Endothelial cell of umbilical vein (primary cell): Measurements from ENCODE around the gene FLRT2. TPM values are rescaled to one million over a fixed set of nuclear protein-coding genes. Genes with fewer than 3 reads are reported as not detected.

ENCODE experiments used
- BruUV-seq: library from RNA; stranded (reverse); fragments of 400-500 nt; replicated peaks from 2 replicates; lab custom pipeline; 2021; lab: Mats Ljungman, UMichigan
- CTCF ChIA-PET: fragments of 300-600, 350-600 bp; sonication (Branson Sonifier 250); formaldehyde crosslinking; loops from one replicate; lab custom pipeline; 2021; ENCODE audit warnings: antibody characterized with exemption, inconsistent platforms; lab: Charles Lee
- POLR2A ChIA-PET: fragments of 300-600, 350-600 bp; sonication (Branson Sonifier 250); formaldehyde crosslinking; loops from one replicate; lab custom pipeline; 2021; ENCODE audit warnings: antibody characterized with exemption, inconsistent platforms; lab: Charles Lee
- DNase-seq: peaks from one replicate; pipeline ENCODE4 v3.0.0-alpha.2; 2011; ENCODE audit warnings: low read depth, low spot score
- FAIRE-seq: peaks from 2 replicates; lab custom pipeline; 2011; peaks lifted over from hg19 to GRCh38; lab: Jason Lieb, UNC
- H2AFZ ChIP-seq: 2 replicates; pipeline ENCODE4 v1.6.0; 2012; ENCODE audit warnings: low read depth, low read length, control low read depth, inconsistent platforms
- H3K27ac ChIP-seq: 2 replicates; pipeline ENCODE4 v1.5.1; 2011; ENCODE audit warnings: low read depth, mild to moderate bottlenecking, control low read depth, low read length, moderate library complexity; ENCODE audit not compliant: insufficient read depth
- H3K27me3 ChIP-seq, 2 experiments: 2 replicates each; pipeline versions ENCODE4 v1.6.0 to v1.6.1; 2011; ENCODE audit warnings: low read length in 2 of 2, mixed read lengths in 1 of 2; ENCODE audit not compliant: control insufficient read depth in 2 of 2, insufficient read depth in 2 of 2
- H3K36me3 ChIP-seq, 2 experiments: 2 replicates in 1 of 2; 3 replicates in 1 of 2; pipeline ENCODE4 v1.5.1; 2011; ENCODE audit warnings: low read length in 2 of 2, mild to moderate bottlenecking in 1 of 2, moderate library complexity in 1 of 2; ENCODE audit not compliant: control insufficient read depth in 2 of 2, insufficient read depth in 2 of 2; ENCODE audit errors: extremely low read depth in 1 of 2
- H3K4me1 ChIP-seq: 3 replicates; pipeline ENCODE4 v1.5.1; 2011; ENCODE audit warnings: mild to moderate bottlenecking, low read length; ENCODE audit not compliant: control insufficient read depth, insufficient read depth; ENCODE audit errors: extremely low read depth
- H3K4me2 ChIP-seq: 2 replicates; pipeline ENCODE4 v1.6.1; 2011; ENCODE audit warnings: low read length, control low read depth, mixed read lengths; ENCODE audit not compliant: insufficient read depth
- H3K4me3 ChIP-seq, 3 experiments: fragments of 200-600 bp in 1 of 3; sonication (generic), shearing (Covaris generic) in 1 of 3; replicated peaks in 1 of 3; 2 replicates each; pipeline ENCODE4 v1.5.1; 2011 to 2016; ENCODE audit warnings: control low read depth in 3 of 3, low read length in 3 of 3, mild to moderate bottlenecking in 2 of 3, inconsistent platforms in 1 of 3, low read depth in 1 of 3, moderate library complexity in 1 of 3; ENCODE audit not compliant: insufficient read depth in 1 of 3
- H3K79me2 ChIP-seq: 2 replicates; pipeline ENCODE4 v1.6.0; 2012; ENCODE audit warnings: low read length, inconsistent platforms; ENCODE audit not compliant: control insufficient read depth, insufficient read depth
- H3K9ac ChIP-seq: replicated peaks from 2 replicates; pipeline ENCODE3; 2011; ENCODE audit warnings: low read length, control low read depth; ENCODE audit not compliant: insufficient read depth; ENCODE audit errors: extremely low read depth
- H3K9me1 ChIP-seq: replicated peaks from 3 replicates; pipeline ENCODE4 v1.6.0; 2011; ENCODE audit warnings: mild to moderate bottlenecking, low read length; ENCODE audit not compliant: control insufficient read depth, insufficient read depth; ENCODE audit errors: extremely low read depth
- H3K9me3 ChIP-seq: replicated peaks from 2 replicates; pipeline ENCODE4 v1.5.1; 2012; ENCODE audit warnings: low read length, inconsistent platforms; ENCODE audit not compliant: control insufficient read depth, insufficient read depth
- H4K20me1 ChIP-seq: replicated peaks from 2 replicates; pipeline ENCODE3; 2011; ENCODE audit warnings: mild to moderate bottlenecking, low read length; ENCODE audit not compliant: control insufficient read depth, insufficient read depth; ENCODE audit errors: extremely low read depth
- EZH2 ChIP-seq: IDR thresholded peaks from 2 replicates; pipeline ENCODE4 v1.6.1; 2012; ENCODE audit warnings: borderline replicate concordance, low read depth, mild to moderate bottlenecking, moderate library complexity, low read length, inconsistent platforms; ENCODE audit not compliant: severe bottlenecking
- FOS ChIP-seq: IDR thresholded peaks from 2 replicates; pipeline ENCODE4 v1.6.1; 2011; ENCODE audit warnings: mild to moderate bottlenecking, low read length, moderate library complexity, borderline replicate concordance; ENCODE audit not compliant: insufficient read depth
- GATA2 ChIP-seq: IDR thresholded peaks from 2 replicates; pipeline ENCODE4 v1.7.0; 2011; ENCODE audit warnings: low read depth, mild to moderate bottlenecking, moderate library complexity, mixed read lengths, low read length; ENCODE audit not compliant: insufficient read length, insufficient read depth
- JUN ChIP-seq: IDR thresholded peaks from 2 replicates; pipeline ENCODE4 v1.6.1; 2011; ENCODE audit warnings: borderline replicate concordance, low read depth; ENCODE audit not compliant: insufficient read length, insufficient read depth
- POLR2A ChIP-seq: IDR thresholded peaks from 2 replicates; pipeline ENCODE4 v1.6.1; 2012; ENCODE audit warnings: low read depth, mild to moderate bottlenecking, control low read depth, low read length
- POLR2AphosphoS5 ChIP-seq: IDR thresholded peaks from 2 replicates; pipeline ENCODE4 v1.6.1; 2012; ENCODE audit warnings: low read depth, mild to moderate bottlenecking, control low read depth, low read length, moderate library complexity; ENCODE audit not compliant: insufficient read depth
- dilution Hi-C: fragments of 300-500 bp; cut with MboI; formaldehyde crosslinking; loops from one replicate; pipeline ENCODE4 v1.15.0; 2019; ENCODE audit warnings: low sequenced_read_pairs; ENCODE audit not compliant: extremely low pct_ligation_motif_present
- intact Hi-C: fragments of 100-400 bp; cut with micrococcal nuclease; formaldehyde crosslinking; loops from one replicate; pipeline ENCODE4 v1.10.0; 2022
- polyA plus RNA-seq, 4 experiments: library from polyadenylated mRNA; depleted of rRNA in 3 of 4; stranded (reverse) in 3 of 4; unstranded in 1 of 4; fragments of >200 nt; gene quantifications; 2 replicates each; pipeline versions ENCODE4 v1.2.1 to v1.2.3, GENCODE V29; 2011 to 2012; ENCODE audit warnings: missing spikeins in 1 of 4
- total RNA-seq: library from RNA; stranded (reverse); gene quantifications from 2 replicates; pipeline ENCODE4 v1.2.3, GENCODE V29; 2021

FLRT2 gene
- total and polyA plus RNA-seq, 2 donors (not counting 3 experiments of a cell fraction or from before 2014, with no cell fraction given) = 202 to 229 TPM

DNA sequence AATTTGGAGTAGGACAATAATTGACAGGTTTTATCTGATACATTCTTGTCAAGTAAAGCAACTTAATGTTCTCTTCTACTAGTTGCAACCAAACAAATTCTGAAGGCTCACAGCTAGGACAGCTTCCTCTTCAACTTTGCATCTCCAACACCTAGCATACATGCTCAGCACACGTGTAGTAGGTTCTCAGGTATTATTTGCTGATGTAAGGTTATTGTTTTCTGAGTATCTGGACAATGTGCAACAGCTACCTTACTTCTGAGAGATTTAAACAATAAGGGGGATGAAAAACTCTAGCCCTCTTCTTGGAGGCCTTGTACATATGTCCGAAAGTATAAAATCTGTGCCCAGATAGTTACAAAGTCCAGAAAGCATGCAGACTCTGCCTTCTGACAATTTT is 15.5 kb upstream of the FLRT2 start:
- H4K20me1 ChIP-seq = no peaks in the 10 kb centered on the region
- POLR2A ChIA-PET = interaction anchor here (0.6 kb wide), 1 partner anchor 285 kb away, joined by 3 read pairs; no protein-coding TSS in a partner anchor
- no peak overlapping the region for H3K9ac ChIP-seq
- H2AFZ ChIP-seq = no peak overlapping the region
- no peaks in the 10 kb centered on the region for H3K9me1 ChIP-seq
- no peak overlapping the region for H3K4me3 ChIP-seq
- FAIRE-seq (no peak), DNase-seq (no peak)
- no peak overlapping the region for H3K27ac ChIP-seq
- H3K36me3 ChIP-seq = no peaks in the 10 kb centered on the region
- no peak for TF ChIP-seq FOS
- H3K79me2 ChIP-seq = no peaks in the 10 kb centered on the region
- CTCF ChIA-PET = no interaction called here
- no TSS peak for BruUV-seq
- intact Hi-C loops (no loop called here), dilution Hi-C loops (no loop called here)
- no peak overlapping the region for H3K4me2 ChIP-seq
- H3K4me1 ChIP-seq = peaks cover 21% of the 10 kb centered on the region
- H3K9me3 ChIP-seq = no peaks in the 10 kb centered on the region
- no peaks in the 10 kb centered on the region for H3K27me3 ChIP-seq

DNA sequence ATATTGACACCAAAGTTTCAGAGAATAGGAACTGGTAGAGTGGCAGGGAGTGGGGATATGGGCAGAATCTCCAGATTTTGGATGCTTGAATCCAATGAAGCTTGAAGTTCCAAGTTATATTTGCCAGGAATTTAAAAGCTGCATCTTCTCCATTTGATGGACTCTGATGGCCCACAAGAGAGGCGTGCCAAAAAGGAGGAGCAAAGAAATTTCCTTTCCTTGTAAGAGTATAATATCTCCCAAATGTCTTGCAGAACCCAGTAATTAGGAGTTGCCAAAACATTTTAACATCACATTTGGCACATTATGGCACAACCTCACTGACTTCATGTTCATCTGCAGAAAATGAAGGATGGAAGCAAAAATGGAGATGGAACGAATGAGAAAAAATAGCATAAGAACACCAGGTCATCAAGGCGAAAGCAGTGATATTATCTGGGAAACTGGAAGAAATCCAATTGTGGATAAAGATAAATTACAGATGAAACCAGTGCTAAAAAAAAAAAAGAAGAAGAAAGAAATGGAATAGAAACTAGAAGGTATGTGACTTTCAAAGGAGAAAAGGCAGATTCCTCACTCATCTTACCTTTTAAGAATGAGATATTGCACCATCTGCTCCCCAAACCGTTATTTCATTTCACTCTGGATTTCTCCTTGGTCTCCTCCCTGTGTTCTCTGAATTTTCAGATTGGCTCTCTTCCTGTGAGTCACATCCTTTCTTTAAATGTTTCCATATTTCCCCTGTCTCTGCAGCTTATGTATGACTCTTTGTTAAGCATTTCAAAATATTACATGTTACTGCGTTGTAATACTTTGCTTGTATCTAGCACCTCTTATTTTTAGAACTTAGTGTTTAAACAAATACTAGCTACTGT is 13.5 kb upstream of the FLRT2 start:
- Histone ChIP-seq H3K27me3 (no peaks in the 10 kb centered on the region), H4K20me1 (no peaks in the 10 kb centered on the region), H3K79me2 (no peaks in the 10 kb centered on the region), H2AFZ (peak overlapping the region; percentile 72), H3K36me3 (no peaks in the 10 kb centered on the region), H3K4me2 (peak overlapping the region; percentile 99), H3K4me1 (peaks cover 21% of the 10 kb centered on the region), H3K4me3 (peak overlapping the region in 2 of 3 experiments; percentile 51 to 67), H3K9me1 (no peaks in the 10 kb centered on the region), H3K27ac (peak overlapping the region; percentile 69), H3K9ac (peak overlapping the region; percentile 66), H3K9me3 (no peaks in the 10 kb centered on the region)
- POLR2A ChIA-PET = interaction anchor here (1.0 kb wide), 2 partner anchors 14 to 17 kb away, joined by 3 to 6 read pairs; partner anchors contain the start of gene FLRT2
- dilution Hi-C loops = no loop called here
- TSS peak; percentile 74 for BruUV-seq
- DNase-seq = peak; percentile 85
- intact Hi-C loops = loop anchor here (1.0 kb wide), 3 partner anchors 11 to 45 kb away; no protein-coding TSS in a partner anchor
- TF ChIP-seq GATA2 (peak; percentile 70), POLR2AphosphoS5 (peak; percentile 70), FOS (peak; percentile 78), POLR2A (peak; percentile 65), EZH2 (no peak), JUN (peak; percentile 80)
- peak; percentile 78 for FAIRE-seq
- CTCF ChIA-PET = interaction anchor here (3.1 kb wide), 1 partner anchor 12 kb away, joined by 11 read pairs; no protein-coding TSS in a partner anchor
